ENCODE measurements around the gene NHLRC4. TPM values are rescaled to one million over a fixed set of nuclear protein-coding genes. Genes with fewer than 3 reads are reported as not detected.

NHLRC4 gene
- total and polyA plus RNA-seq, 2 of the 4 experiments (the other 2 are of a cell fraction) = 0.72 to 0.84 TPM

GRCh38 chr16:586645-587590, 20.1 kb downstream of the NHLRC4 start:
- H2BK5ac ChIP-seq (ENCODE audit: low read depth, low read length, poor library complexity, severe bottlenecking) = no peak overlapping the region
- H2AFZ ChIP-seq (replicated peaks; ENCODE audit: low read length, poor library complexity) = peak overlapping the region; percentile 70
- H3K27ac ChIP-seq (ENCODE audit: insufficient read depth, low read length) = no peak overlapping the region
- H3K14ac ChIP-seq (replicated peaks; ENCODE audit: low read depth, low read length) = no peak overlapping the region
- ChIA-PET POLR2A (ENCODE audit: unreplicated experiment) (no interaction called here), CTCF (no interaction called here)
- no peaks in the 10 kb centered on the region for H3K27me3 ChIP-seq (ENCODE audit: control insufficient read depth, insufficient read depth, low read length)
- no peak overlapping the region for H3K4me2 ChIP-seq (ENCODE audit: low read depth, low read length)
- peaks cover 17% of the 10 kb centered on the region; the same call in 1 of the 2 replicates for H3K9me1 ChIP-seq (ENCODE audit: insufficient read depth, low read length)
- H2BK120ac ChIP-seq (ENCODE audit: low read depth, low read length) = no peak overlapping the region
- no peak overlapping the region for H2BK20ac ChIP-seq (ENCODE audit: low read depth, low read length)
- H3K18ac ChIP-seq (ENCODE audit: low read depth, low read length) = no peak overlapping the region
- H3K56ac ChIP-seq (ENCODE audit: extremely low read depth, insufficient read depth, low read length) = no peak overlapping the region
- ATAC-seq (ENCODE audit: low read depth) = no peak
- H2AK9ac ChIP-seq (replicated peaks; ENCODE audit: low read depth, low read length, poor library complexity) = peak overlapping the region; percentile 93
- H3K4ac ChIP-seq (ENCODE audit: low read depth, low read length) = peak overlapping the region; percentile 40; the same call in 1 of the 2 replicates
- no peak overlapping the region for H3K4me3 ChIP-seq (ENCODE audit: insufficient read depth, low read depth, low read length)
- H2AK5ac ChIP-seq (ENCODE audit: low read depth, low read length) = peak overlapping the region; percentile 40; the same call in 1 of the 2 replicates
- no peak overlapping the region for H3K9ac ChIP-seq (ENCODE audit: low read depth, low read length)
- no peak for TF ChIP-seq MXI1 (IDR thresholded peaks at IDR 0.05; ENCODE audit: borderline replicate concordance, low read depth, low read length)
- no peak for TF ChIP-seq RFX5 (IDR thresholded peaks at IDR 0.05; ENCODE audit: low read depth, low read length)
- no peak for TF ChIP-seq SMC3 (IDR thresholded peaks at IDR 0.05; ENCODE audit: low read depth, low read length)
- no peak for TF ChIP-seq CHD1 (IDR thresholded peaks at IDR 0.05; ENCODE audit: low read depth, low read length)
- TF ChIP-seq USF2 (IDR thresholded peaks at IDR 0.05; ENCODE audit: low read depth, low read length) = no peak
- TF ChIP-seq ELK1 (IDR thresholded peaks at IDR 0.05; ENCODE audit: borderline replicate concordance, low read depth, low read length) = no peak
- no peak for TF ChIP-seq FOS (IDR thresholded peaks at IDR 0.05; ENCODE audit: low read depth, low read length)
- no peak for TF ChIP-seq RAD21 (IDR thresholded peaks at IDR 0.05; ENCODE audit: low read length)
- TF ChIP-seq CTCF (conservative IDR thresholded peaks at IDR 0.05; ENCODE audit: low read depth, low read length) = no peak
- TF ChIP-seq BHLHE40 (IDR thresholded peaks at IDR 0.05; ENCODE audit: low read depth, low read length) = no peak
- TF ChIP-seq POLR2A (IDR thresholded peaks at IDR 0.05; ENCODE audit: low read depth, low read length) = no peak; the same call in 1 of the 2 replicates
- no peak for TF ChIP-seq CEBPB (IDR thresholded peaks at IDR 0.05; ENCODE audit: low read depth, low read length)
- no peaks in the 10 kb centered on the region for H3K9me3 ChIP-seq (ENCODE audit: control insufficient read depth, insufficient read depth, low read length)
- dilution Hi-C loops (cut with HindIII; ENCODE audit: low sequenced_read_pairs, unreplicated experiment) (no loop called here), in situ Hi-C loops (cut with MboI; ENCODE audit: low sequenced_read_pairs) (no loop called here), intact Hi-C loops (cut with micrococcal nuclease) (no loop called here)
- no peak overlapping the region for H4K5ac ChIP-seq (ENCODE audit: low read depth, low read length)
- H4K8ac ChIP-seq (ENCODE audit: low read depth in 2 of 2, low read length in 2 of 2) = peak overlapping the region in 1 of 2 experiments; percentile 21; a peak in 1 of 4 replicates
- peaks cover 20% of the 10 kb centered on the region for H4K20me1 ChIP-seq (ENCODE audit: insufficient read depth, low read length)
- 88% methylated on average over 3 of the region's 14 CpGs; no CpG with 5 or more reads in 1 of the 2 experiments for WGBS, 2 experiments (ENCODE audit: extremely low coverage in 2 of 2, insufficient read length in 1 of 2)
- peak overlapping the region; percentile 75; the same call in 1 of the 2 replicates for H3K23ac ChIP-seq (ENCODE audit: low read depth, low read length)
- H3K36me3 ChIP-seq (ENCODE audit: control insufficient read depth, insufficient read depth, low read length) = peaks cover 2% of the 10 kb centered on the region; the same call in 1 of the 2 replicates
- no peak overlapping the region for H4K91ac ChIP-seq (ENCODE audit: insufficient read depth, low read depth, low read length)
- peaks cover 18% of the 10 kb centered on the region for H3K4me1 ChIP-seq (ENCODE audit: control insufficient read depth, insufficient read depth, low read length)
- BruUV-seq (replicated peaks) = no TSS peak
- H3K79me1 ChIP-seq (ENCODE audit: low read depth in 1 of 2, low read length in 2 of 2) = peaks cover 19 to 45% of the 10 kb centered on the region in 2 experiments; a peak in 3 of 4 replicates
- no peak overlapping the region for H2BK15ac ChIP-seq (ENCODE audit: low read depth, low read length)
- DNase-seq = no peak
